Measurements from ENCODE around the gene DENND2C. TPM values are rescaled to one million over a fixed set of nuclear protein-coding genes. Genes with fewer than 3 reads are reported as not detected.

The DENND2C gene
- total RNA-seq, 3 donors from 2014 or later (not counting 1 experiment from before 2014, with no cell fraction given), result 1.6 to 6.7 (median 1.7) TPM

GRCh38 chr1:114552106-114552639 is 117.7 kb downstream of the DENND2C start:
- Mint-ChIP-seq H3K4me1 (no peaks in the 10 kb centered on the region), H3K27ac (no peak overlapping the region), H3K4me3 (no peak overlapping the region), H3K9me3 (no peaks in the 10 kb centered on the region), H3K27me3 (ENCODE audit: low read depth in 2 of 2) (no peaks in the 10 kb centered on the region), H3K36me3 (no peaks in the 10 kb centered on the region)
- intact Hi-C loops (cut with micrococcal nuclease), result no loop called here
- no peaks in the 10 kb centered on the region for H3K9me3 ChIP-seq (ENCODE audit: control insufficient read depth, insufficient read depth, low read length)
- no peak overlapping the region for H3K27ac ChIP-seq (ENCODE audit: low read length)
- 96% methylated on average over 7 of the region's 7 CpGs for WGBS (ENCODE audit: insufficient coverage)
- TF ChIP-seq CTCF (IDR thresholded peaks at IDR 0.05), result no peak
- no peak overlapping the region for H3K4me3 ChIP-seq (ENCODE audit: low read length)
- no peaks in the 10 kb centered on the region for H3K27me3 ChIP-seq (ENCODE audit: control insufficient read depth, insufficient read depth, low read length)
- no peaks in the 10 kb centered on the region for H3K4me1 ChIP-seq (ENCODE audit: control insufficient read depth, insufficient read depth, low read length)
- DNase-seq, result no peak
- no peak for ATAC-seq
- no peaks in the 10 kb centered on the region for H3K36me3 ChIP-seq (ENCODE audit: control insufficient read depth, insufficient read depth, low read length)

DNA sequence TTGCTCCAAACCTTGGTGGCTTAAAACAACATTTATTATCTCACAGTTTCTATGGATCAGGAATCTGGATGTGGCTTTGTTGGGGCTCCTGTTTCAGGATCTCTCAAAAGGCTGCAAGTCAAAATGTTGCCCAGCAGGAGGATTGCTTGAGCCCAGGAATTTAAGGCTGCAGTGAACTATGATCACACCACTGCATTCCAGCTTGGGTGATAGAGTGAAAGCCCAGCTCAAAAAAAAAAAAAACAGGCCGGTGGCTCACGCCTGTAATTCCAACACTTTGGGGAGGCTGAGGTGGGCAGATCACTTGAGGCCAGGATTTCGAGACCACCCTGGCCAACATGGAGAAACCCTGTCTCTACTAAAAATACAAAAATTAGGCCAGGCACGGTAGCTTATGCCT is 118.4 kb downstream of the DENND2C start:
- H3K4me3 Mint-ChIP-seq, result no peak overlapping the region
- no peaks in the 10 kb centered on the region for H3K4me1 ChIP-seq (ENCODE audit: control insufficient read depth, insufficient read depth, low read length)
- H3K36me3 ChIP-seq (ENCODE audit: control insufficient read depth, insufficient read depth, low read length), result no peaks in the 10 kb centered on the region
- ATAC-seq (no peak), DNase-seq (no peak)
- no peaks in the 10 kb centered on the region for H3K27me3 ChIP-seq (ENCODE audit: control insufficient read depth, insufficient read depth, low read length)
- no peak overlapping the region for H3K27ac ChIP-seq (ENCODE audit: low read length)
- no peaks in the 10 kb centered on the region for H3K36me3 Mint-ChIP-seq
- 80% methylated on average over 3 of the region's 4 CpGs for WGBS (ENCODE audit: insufficient coverage)
- intact Hi-C loops (cut with micrococcal nuclease), result no loop called here
- no peaks in the 10 kb centered on the region for H3K27me3 Mint-ChIP-seq (ENCODE audit: low read depth in 2 of 2)
- H3K4me3 ChIP-seq (ENCODE audit: low read length), result no peak overlapping the region
- H3K9me3 ChIP-seq (ENCODE audit: control insufficient read depth, insufficient read depth, low read length), result no peaks in the 10 kb centered on the region
- no peak overlapping the region for H3K27ac Mint-ChIP-seq
- TF ChIP-seq CTCF (IDR thresholded peaks at IDR 0.05), result no peak
- no peaks in the 10 kb centered on the region for H3K9me3 Mint-ChIP-seq
- H3K4me1 Mint-ChIP-seq, result no peaks in the 10 kb centered on the region

- Histone ChIP-seq H3K36me3 (ENCODE audit: control insufficient read depth, insufficient read depth, low read length) (no peaks in the 10 kb centered on the region), H3K4me1 (ENCODE audit: control insufficient read depth, insufficient read depth, low read length) (no peaks in the 10 kb centered on the region), H3K27ac (ENCODE audit: low read length) (no peak overlapping the region), H3K9me3 (ENCODE audit: control insufficient read depth, insufficient read depth, low read length) (no peaks in the 10 kb centered on the region), H3K4me3 (ENCODE audit: low read length) (no peak overlapping the region), H3K27me3 (ENCODE audit: control insufficient read depth, insufficient read depth, low read length) (no peaks in the 10 kb centered on the region)
- H3K27me3 Mint-ChIP-seq (ENCODE audit: low read depth in 2 of 2), result no peaks in the 10 kb centered on the region
- H3K4me1 Mint-ChIP-seq, result no peaks in the 10 kb centered on the region
- H3K36me3 Mint-ChIP-seq, result no peaks in the 10 kb centered on the region
- no peak overlapping the region for H3K4me3 Mint-ChIP-seq
- WGBS (ENCODE audit: insufficient coverage), result 98% methylated on average over 2 of the region's 2 CpGs
- no peak overlapping the region for H3K27ac Mint-ChIP-seq
- ATAC-seq (no peak), DNase-seq (no peak)
- H3K9me3 Mint-ChIP-seq, result no peaks in the 10 kb centered on the region
- intact Hi-C loops (cut with micrococcal nuclease), result no loop called here
- TF ChIP-seq CTCF (IDR thresholded peaks at IDR 0.05), result no peak
Observed at GRCh38 chr1:114550336-114550735, 119.5 kb downstream of the DENND2C start.

DNA sequence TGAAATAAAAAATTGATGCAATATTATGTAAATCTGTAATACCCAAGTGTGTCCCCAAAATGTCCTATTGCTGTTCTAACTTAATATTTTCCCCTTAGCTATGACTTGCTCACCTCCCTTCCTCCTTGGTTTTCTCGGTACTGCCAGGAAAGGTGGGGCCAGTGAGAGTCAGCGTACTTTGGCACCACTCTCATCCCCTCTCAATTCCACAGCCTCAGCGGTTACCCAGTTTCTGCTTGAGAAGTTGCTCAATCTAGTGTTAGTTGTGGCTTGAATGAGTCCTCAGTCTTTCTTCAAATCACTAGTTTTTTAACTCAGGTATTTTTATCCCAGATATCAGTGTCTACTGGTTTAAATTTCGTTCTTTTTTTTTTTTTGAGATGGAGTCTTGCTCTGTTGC is 120.7 kb downstream of the DENND2C start:
- no peaks in the 10 kb centered on the region for H3K36me3 ChIP-seq (ENCODE audit: control insufficient read depth, insufficient read depth, low read length)
- H3K36me3 Mint-ChIP-seq, result no peaks in the 10 kb centered on the region
- intact Hi-C loops (cut with micrococcal nuclease), result no loop called here
- H3K9me3 Mint-ChIP-seq, result no peaks in the 10 kb centered on the region
- H3K27ac Mint-ChIP-seq, result no peak overlapping the region
- no peak for DNase-seq
- H3K27me3 ChIP-seq (ENCODE audit: control insufficient read depth, insufficient read depth, low read length), result no peaks in the 10 kb centered on the region
- 75% methylated on average over 3 of the region's 4 CpGs for WGBS (ENCODE audit: insufficient coverage)
- H3K4me3 ChIP-seq (ENCODE audit: low read length), result no peak overlapping the region
- no peaks in the 10 kb centered on the region for H3K9me3 ChIP-seq (ENCODE audit: control insufficient read depth, insufficient read depth, low read length)
- no peak overlapping the region for H3K27ac ChIP-seq (ENCODE audit: low read length)
- TF ChIP-seq CTCF (IDR thresholded peaks at IDR 0.05), result no peak
- H3K27me3 Mint-ChIP-seq (ENCODE audit: low read depth in 2 of 2), result peaks cover 5 to 7% of the 10 kb centered on the region in 2 donors
- H3K4me3 Mint-ChIP-seq, result no peak overlapping the region
- H3K4me1 ChIP-seq (ENCODE audit: control insufficient read depth, insufficient read depth, low read length), result no peaks in the 10 kb centered on the region
- no peaks in the 10 kb centered on the region for H3K4me1 Mint-ChIP-seq
- ATAC-seq, result no peak
